Activated CD8-positive, alpha-beta memory T cell treated with anti-CD3 and anti-CD28 coated beads, Interleukin-2, amount 50 U/mL, for 1 hour (primary cell): Measurements from ENCODE around the gene VPS11.

Experiments
- DNase-seq: peaks from one replicate; pipeline ENCODE4 v3.0.0-alpha.2; 2020; ENCODE audit errors: extremely low read depth

VPS11 gene

DNA sequence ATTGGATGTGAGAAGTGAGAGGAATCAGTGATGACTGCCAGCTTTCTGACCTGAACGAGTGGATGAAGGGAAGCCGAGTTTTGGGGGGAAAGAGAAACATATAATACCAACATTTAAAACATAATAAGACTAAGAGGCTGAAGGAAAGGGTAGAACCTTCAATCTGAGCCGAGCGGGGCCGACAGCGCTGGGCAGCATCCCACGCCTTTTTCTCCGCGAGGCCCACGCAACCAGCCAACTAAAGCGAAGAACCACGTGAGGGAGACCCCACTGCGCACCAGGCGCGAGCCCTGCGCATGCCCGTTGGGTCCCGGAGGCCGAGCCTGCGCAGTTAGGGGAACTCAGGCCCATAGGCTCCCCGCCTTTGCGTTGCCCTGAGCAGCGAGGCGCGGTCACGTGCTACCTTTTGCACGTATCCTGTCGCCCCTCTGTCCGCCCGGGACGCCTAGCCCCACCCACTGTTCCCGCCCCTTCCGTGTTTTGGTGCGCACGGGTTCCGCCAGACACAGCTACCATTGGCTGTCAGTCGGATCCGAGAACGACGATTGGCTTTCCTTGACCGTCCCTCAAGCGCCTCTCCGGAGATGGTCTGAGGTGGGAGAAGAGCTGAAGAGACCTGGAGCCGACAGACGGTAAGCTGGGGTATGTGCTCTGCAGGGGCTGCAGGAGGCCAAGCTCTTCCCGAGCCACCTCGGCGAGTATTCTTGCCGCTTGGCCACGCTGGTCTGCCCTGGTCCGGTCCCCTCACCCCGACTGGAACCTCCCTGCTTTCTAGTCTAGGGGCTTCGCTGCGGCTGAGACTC lies 53.6 kb downstream of the VPS11 start, which contains the start of gene HINFP:
HINFP (plus strand) TSS at position 573 of the 803 bp plus-strand sequence. CDS start 5,365 bp downstream, outside the sequence.
- DNase-seq: peak; percentile 98

DNA sequence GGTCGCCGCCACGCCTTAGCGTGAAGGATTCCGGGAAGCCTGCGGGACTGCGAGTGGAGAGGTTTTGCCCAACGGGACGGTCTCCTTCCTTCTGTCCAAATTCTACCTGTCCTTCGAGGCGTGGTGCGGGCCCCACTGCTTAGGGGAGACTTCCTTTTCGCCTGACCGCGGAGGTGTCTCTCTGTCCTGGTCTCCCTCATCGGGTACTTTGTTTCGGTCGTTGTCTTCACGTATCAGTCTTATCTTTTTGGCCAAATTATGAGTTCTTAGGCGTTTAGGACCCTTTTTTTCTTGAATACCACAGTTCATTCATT lies 54.1 kb downstream of the VPS11 start:
- DNase-seq: no peak

- DNase-seq: no peak
Observed at GRCh38 chr11:119125821-119126220, 58.2 kb downstream of the VPS11 start.

DNA sequence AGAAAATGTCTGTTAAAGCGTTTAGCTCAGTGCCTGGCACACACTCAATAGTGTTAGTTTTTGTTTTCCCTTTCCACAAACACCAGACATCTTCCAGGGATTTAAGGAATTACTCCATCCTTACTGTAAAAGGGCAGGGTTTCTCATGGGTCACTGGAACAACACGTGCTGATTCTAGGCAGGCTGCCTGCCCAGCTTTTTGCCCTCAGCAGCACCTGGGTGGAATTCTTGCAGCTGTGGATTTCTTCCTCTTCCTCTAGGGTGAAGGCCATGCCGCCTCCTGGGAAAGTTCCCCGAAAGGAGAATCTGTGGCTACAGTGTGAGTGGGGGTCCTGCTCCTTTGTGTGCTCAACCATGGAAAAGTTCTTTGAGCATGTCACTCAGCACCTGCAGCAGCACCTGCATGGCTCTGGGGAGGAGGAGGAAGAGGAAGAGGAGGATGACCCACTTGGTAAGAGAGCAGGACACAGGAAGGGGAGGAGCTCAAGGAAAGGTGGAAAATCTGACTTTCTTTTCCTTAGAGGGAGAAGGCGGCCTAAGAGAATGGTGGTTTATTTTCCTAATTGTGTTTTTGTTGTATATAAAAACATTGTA lies 59.2 kb downstream of the VPS11 start:
- DNase-seq: no peak

DNA sequence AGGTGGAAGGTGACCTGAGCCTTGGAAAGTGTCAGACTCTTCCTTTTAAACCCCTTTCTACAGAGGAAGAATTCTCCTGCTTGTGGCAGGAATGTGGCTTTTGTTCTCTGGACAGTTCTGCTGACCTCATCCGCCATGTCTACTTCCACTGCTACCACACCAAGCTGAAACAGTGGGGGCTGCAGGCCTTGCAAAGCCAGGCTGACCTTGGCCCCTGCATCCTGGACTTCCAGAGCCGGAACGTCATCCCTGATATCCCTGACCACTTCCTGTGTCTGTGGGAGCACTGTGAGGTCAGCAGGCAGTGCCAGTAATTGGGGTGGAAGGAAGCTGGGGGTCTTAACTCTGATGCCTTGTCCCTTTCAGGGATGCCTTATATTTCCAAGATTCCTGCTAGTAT lies 63.0 kb downstream of the VPS11 start:
- no peak for DNase-seq
